Sciatic nerve (tissue), 2 donors: ENCODE measurements around the gene ORC4. TPM values are rescaled to one million over a fixed set of nuclear protein-coding genes. Genes with fewer than 3 reads are reported as not detected.

Experiments
- ATAC-seq: fragments of 200-7000 bp; cut with Tn5 transposase; one replicate; pipeline ENCODE4 v1.9.1; 2020; ENCODE audit warnings: mild to moderate bottlenecking, moderate library complexity
- DNase-seq: peaks from one replicate; pipeline ENCODE4 v3.0.0-alpha.2; 2020; ENCODE audit warnings: low spot score
- intact Hi-C: fragments of 100-400 bp; cut with DNase I; formaldehyde crosslinking; loops from one replicate; pipeline ENCODE4 v1.14.2; 2022
- total RNA-seq: library from RNA; stranded (reverse); fragmentation: NEBNext Ultra II Directional; extraction: Animal tissue kit (Norgen Biotek cat#: 25700); gene quantifications from one replicate; pipeline ENCODE4 v1.2.1, GENCODE V29; 2021
- donor health status: DM: no; HTN: no; CAD: no.
- donor health status: DM: no; HTN: no; CAD: no.

The ORC4 gene
- 57.3 TPM for total RNA-seq

DNA sequence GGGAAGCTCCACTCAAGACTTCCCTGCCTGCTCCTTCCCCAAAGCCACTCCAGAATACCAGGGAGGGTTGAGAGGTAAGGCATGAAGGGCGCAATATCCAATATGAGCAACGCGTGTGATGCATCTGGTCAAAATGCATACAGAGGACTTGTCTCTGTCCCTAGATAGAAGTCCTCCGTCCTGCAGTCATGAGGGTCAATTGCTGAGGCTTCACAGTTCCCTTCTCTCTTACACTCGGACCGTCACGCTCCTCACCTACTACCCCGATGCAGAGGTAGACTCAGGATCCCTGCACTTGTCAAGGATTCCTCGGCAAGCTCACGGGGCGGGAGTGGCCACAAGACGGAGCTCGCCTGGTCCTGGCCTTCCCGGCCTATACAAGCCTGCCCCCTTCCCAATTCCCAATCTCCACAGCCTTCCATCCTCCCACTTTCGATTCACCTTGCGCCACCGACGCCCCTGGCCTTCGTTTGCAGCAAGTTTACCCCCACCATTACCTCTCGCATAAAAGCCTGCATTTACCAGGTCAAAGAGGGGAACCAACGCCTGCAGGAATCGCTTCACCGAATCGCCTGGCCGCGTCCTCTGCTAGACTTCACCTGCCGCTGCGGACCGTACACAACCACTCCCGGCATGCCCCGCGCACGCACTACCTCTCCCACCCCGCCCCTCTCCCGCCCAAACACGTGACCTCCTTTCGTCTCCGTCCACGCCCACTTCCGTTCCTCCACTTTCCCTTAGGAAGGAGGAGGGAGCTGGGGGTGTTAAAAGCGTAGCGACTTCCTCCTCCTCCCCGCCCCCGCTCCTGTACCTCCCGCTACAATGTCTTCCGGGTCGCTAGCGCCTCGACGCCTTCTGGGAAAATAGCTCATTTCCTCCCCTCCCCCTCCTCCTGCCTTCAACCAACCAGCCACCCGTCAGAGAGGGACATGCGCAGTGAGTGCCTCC is at the start of gene ORC4:
TSS of gene ORC4 (minus strand) at position 627 of the 948 bp plus-strand sequence. CDS start 44,779 bp downstream, outside the sequence.
- DNase-seq: peak; percentile 98
- intact Hi-C loops: no loop called here
- ATAC-seq: peak; percentile 99

DNA sequence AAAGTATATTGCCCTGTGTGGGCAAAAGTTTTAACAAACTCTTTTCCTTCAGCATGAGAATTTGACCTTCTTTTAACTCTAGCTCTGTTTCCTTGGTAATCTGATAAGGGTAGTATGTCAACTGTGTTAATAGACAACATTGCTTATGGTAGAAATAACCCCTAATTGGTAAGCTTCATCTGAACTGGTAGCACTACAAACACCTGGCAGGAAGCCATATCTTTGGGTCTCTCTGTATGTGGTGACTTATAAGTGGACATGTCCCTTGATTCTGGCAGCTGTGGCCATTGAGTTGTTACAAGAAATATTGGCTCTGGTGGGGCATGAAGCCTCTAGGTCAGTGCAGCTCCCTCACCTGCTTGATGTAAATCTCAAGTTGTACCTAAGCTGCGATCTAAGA is 47.3 kb upstream of the ORC4 start:
- ATAC-seq: no peak
- intact Hi-C loops: no loop called here
- DNase-seq: no peak

DNA sequence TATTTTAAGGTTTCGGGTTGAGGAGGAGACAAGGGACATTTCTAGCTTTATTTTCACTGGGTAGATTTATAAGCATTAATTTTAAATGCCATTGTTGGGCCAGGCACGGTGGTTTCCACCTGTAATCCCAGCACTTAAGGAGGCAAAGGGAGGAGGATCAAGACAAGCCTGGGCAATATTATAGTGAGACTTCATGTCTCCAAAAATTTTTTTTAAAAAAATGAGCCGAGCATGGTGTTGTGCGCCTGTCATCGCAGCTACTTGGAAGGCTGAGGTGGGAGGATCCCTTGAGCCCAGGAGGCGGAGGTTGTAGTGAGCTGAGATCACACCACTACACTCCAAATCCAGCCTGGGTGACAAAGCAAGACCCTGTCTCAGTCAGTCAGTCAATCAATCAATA is 45.4 kb upstream of the ORC4 start:
- intact Hi-C loops: no loop called here
- DNase-seq: no peak
- no peak for ATAC-seq

DNA sequence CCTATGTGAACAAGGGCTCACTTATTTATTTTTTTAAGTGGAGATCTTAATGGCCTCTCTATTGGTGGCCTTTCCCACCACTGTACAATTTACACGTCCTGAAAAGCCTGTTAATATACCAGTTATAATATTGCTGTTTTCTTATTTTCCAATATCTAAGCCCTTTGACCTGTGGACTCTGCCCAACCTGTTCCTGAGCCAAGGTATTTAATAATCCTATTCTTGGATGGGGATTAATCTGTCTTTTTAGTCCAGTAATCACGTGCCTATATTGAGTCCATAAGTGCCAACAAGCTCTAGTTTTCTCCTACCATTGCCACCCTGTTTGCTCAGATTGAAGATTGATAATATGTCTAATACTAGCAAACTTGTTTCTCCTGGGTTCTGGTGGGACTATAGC is 43.1 kb upstream of the ORC4 start:
- ATAC-seq (no peak), DNase-seq (no peak)
- intact Hi-C loops: no loop called here

DNA sequence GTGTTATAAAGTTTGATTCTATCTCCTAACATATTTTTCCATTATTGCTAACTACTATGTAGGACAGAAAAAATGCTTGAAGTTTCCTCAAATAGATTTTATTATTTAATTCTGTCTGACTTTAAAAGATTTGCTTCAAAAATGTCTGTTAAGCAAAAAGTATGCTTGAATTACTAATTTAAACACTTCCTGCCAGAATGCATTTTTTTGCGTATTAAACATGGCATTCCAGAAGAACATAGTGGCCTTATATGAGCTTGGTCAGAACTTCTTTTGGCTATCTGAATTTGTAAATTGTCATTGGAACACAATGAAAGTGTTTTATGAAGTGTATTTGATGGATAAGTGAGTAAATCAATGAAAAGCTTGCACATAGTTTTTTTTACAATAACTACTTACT is 38.1 kb upstream of the ORC4 start:
- no peak for DNase-seq
- no peak for ATAC-seq
- intact Hi-C loops: no loop called here

DNA sequence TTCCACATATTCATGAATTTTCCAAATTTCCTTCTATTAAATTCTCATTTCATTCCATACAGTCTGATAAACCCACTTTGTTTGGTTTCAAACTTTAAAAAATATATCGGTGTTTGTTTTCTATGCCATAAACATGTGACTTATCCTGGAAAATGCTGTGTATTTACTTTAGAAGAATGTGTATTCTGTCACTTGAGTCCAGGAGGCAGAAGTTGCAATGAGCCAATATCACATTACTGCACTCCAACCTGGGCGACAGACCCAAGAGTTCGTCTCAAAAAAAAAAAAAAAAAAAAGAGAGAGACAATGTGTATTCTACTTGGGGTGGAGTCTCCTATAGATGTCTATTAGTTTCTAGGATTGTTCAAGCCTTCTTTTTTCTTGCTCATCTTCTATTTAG is 32.1 kb upstream of the ORC4 start:
- DNase-seq (no peak), ATAC-seq (no peak)
- intact Hi-C loops: no loop called here

DNA sequence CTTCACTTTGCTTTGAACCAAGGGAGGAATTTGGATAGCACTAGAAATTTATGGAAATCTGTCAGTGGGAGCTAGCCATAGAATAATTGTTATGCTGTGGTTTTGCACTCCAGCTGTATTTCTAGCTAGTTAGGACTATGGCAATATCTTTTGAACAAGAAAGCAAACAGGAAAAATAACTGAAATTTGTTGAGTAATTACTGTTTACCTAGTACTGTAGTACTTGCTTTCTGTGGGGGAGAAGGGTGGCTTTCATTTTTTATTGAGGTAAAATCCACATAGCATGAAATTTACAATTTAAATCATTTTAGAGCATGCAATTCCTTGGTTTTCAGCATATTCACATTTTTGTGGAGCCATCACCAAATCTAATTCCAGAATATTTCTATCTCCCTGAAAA is 28.7 kb upstream of the ORC4 start:
- no peak for DNase-seq
- intact Hi-C loops: no loop called here
- ATAC-seq: no peak

DNA sequence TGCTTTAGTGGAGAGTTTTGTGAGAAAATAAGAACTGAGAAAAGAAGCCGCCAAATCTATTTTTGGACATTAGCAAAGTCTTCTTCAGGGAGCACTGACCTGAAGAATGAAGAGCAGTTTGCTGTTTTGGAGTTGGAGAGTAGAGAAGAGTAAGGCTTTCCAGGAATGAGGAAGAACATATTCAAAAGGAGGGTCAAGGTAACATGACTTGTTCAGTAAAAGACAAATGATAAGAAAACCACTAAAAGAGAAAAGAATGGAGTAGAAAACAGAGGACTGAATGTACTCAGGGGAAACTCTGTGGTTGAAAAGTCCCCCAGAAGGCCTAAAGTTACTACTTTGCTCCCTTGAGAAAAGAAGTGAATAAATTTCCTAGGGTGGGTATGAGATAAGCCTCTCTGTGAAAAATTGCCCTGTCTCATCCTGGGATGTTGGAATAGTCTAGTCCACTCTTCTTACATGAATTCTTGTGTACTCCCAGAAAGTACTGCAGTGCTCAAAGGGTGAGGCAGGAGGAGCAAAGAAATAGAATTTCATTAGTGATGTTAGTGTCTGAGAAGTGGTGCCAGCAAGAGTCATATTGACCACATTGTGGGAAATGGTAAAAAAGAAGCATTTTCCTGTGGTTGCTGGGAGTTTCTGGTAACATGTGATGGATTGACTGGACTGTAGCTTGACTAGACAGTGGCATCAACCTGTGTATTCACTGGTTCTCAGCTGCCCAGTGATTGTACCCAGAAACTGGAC is 28.1 kb upstream of the ORC4 start:
- DNase-seq (no peak), ATAC-seq (no peak)
- intact Hi-C loops: no loop called here

DNA sequence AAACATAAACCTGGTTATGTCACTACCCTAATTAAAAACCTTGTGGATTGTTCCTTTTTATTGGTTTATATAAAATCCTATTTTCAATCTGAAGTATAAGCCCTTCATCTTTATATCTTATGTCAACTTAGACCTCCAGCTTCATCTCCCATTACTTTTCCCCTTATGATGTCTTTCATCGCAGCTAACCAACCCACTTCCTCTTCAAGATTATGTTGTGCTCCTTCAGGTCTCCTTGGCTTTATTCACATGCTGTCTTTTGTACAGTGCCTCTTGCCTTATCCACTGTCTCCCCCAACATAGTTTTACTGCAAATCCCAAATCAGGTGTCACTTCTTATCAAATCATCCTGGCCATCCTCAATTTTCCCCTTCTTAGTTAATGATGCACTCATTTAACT is 26.3 kb upstream of the ORC4 start:
- intact Hi-C loops: no loop called here
- DNase-seq (no peak), ATAC-seq (no peak)

DNA sequence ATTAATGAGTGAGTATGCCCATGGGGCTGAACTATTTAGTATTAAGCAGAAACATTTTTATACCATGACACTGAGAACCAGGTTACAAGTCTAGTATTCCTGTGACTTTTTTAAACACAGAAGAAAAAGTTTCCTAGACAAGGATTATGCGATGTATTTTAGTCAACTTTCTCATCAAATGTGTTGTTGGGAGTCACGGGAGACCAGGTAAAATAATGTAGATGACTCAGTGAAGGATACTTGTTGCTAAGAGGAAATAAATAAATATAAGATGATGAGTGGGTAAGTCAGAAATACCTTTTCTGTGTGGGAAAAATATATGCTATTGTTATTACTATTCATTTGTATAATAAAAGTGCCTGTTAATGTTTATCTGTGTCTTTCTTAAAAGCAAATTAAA is 23.8 kb upstream of the ORC4 start:
- ATAC-seq: no peak
- intact Hi-C loops: no loop called here

DNA sequence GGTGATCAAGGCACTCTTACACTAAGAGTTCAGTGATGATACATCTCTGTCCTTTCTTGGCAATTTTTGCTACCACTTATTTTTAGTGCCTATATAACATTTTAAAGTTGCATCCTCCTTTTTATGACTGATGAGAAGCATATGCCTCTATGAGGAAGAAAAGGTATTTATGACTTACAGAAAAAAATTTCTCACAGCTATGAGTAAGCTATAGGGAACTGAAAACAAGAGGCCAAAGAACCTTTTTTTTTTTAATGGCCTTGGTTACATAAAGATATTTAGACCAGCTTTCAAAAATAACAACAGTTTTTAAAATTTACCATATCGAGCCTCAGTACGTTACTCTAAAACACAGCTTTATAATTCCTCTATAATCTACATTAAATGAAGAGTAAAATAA is 21.7 kb upstream of the ORC4 start:
- intact Hi-C loops: no loop called here
- no peak for ATAC-seq
- no peak for DNase-seq

More for the DNA sequence above, 23.8 kb upstream of the ORC4 start:
- DNase-seq: no peak

DNA sequence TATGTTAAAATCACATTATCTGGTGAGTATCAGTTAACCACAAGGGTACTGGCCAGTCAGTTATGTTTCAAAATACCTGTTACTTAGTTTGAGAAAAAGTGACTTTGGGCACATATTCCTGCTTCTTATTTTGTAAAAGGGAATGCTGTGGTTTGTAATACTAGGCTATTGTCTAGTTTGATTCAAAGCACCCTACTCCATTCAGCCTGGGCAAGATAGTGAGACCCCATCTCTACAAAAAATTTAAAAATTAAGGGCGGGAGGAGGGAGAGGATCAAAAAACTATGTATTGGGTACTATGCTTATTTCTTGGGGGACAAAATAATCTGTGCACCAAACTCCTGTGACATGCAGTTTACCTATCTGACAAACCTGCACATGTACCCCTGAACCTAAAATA is 19.2 kb upstream of the ORC4 start:
- DNase-seq: no peak
- intact Hi-C loops: no loop called here
- no peak for ATAC-seq

DNA sequence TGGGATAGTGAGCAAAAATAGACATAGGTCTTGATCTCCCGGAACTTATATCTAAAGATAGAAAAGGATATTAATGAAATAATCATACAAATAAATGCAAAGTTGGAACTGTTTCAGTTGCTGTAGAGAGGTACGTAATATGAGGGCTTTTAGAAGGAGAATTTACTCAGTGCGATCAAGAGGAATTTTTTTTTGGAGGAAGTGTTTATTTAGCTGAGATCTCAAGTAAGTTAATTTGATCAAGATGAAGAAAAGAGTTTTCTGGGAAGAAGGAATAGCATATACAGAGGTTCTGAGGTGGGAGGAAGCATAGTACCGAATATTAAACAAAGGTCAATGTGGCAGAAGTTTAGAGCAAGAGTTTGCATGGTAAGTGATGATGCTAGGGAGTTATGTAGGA is 11.7 kb upstream of the ORC4 start:
- intact Hi-C loops: no loop called here
- DNase-seq (no peak), ATAC-seq (no peak)

DNA sequence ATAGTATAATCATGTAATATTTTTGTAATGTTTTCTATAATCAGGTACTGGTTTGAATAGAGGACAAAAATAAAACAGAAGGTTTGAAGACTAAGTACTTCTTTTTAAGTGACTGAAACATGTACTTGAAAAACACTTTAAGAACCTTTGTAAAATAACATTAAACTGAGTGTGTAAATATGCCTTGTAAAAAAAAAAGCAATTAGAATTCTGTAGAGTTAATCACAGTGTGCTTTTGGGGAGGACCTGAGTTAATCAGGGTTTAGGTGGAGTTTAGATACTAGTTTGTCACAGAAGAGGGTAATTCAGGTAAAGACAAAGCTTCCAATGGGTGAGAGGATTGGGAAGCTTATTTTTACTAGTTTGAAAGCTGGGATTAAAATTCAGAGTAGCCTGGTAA is 10.6 kb upstream of the ORC4 start:
- intact Hi-C loops: no loop called here
- no peak for DNase-seq
- no peak for ATAC-seq

DNA sequence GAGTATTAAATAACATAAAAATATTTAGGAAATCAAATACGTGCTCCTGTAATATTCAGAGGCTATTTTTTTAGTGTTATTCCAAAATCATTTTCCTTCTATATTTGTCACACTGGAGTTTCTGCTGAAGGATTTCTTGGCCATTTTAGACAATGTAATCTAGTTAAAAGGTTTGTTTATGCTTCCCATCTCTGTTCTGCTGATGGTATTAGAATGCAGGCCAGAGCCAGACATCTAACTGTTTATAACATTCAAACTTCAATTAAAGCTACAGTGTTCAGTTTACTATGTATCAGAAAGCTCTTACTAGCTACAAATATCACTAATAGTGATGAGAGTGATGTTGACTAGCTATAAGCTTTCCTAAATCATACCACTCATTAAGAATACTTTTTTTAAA is 8.2 kb upstream of the ORC4 start:
- no peak for ATAC-seq
- intact Hi-C loops: no loop called here
- no peak for DNase-seq

DNA sequence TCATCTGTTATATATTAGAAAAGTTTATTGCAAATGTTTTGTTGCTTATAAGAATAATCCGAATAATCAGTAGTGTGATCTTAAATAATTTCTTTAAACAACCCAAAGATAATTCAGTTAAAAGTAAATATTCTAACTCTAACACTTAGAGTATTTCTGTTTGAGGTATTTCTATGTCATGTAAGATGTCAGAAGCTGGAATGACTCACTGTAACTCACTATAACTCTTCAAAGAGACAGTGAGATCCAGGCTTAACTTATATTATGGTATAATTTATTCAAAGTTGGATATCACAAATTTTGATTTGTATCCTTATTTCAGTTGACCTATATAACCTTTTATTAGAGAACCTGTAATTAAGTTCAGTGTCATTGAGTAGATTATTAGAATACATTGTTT is 7.3 kb upstream of the ORC4 start:
- intact Hi-C loops: no loop called here
- DNase-seq: no peak

DNA sequence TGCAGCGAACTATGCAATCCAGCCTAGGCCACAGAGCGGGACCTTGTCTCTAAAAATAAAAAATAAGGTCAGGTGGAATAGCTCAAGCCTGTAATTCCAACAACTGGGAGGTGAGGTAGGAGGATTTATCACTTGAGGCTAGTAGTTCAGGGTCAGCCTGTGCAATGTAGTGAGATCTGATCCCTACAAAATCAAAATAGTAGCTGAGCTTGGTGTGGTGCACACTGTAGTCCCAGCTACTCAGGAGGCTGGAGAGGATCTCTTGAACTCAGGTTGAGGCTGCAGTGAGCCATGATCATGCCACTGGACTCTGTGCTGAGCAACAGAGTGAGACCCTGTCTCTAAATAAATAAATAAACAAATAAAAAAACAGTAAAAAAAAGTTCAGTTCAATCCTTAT is 6.0 kb upstream of the ORC4 start:
- DNase-seq (no peak), ATAC-seq (no peak)
- intact Hi-C loops: no loop called here

More for the DNA sequence above, 7.3 kb upstream of the ORC4 start:
- no peak for ATAC-seq

DNA sequence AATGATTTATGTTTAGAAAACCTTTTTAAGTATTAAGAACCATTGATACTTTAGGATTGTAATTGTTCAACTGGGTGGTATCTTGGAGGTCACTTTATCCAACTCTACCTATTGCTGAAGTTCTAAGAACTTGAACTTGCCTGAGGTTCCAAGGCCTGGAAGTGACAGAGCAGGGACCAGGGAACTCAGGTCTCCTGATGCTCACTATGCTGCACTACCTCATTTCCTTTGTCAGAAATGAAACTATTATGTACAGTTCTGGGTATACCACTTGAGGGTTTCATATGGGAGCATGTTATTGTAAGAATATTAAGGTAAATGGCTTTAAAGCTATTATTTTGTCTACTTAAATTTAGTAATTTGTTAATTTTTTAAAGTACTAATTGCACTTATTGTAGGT is 3.3 kb upstream of the ORC4 start:
- intact Hi-C loops: no loop called here
- DNase-seq (no peak), ATAC-seq (no peak)

DNA sequence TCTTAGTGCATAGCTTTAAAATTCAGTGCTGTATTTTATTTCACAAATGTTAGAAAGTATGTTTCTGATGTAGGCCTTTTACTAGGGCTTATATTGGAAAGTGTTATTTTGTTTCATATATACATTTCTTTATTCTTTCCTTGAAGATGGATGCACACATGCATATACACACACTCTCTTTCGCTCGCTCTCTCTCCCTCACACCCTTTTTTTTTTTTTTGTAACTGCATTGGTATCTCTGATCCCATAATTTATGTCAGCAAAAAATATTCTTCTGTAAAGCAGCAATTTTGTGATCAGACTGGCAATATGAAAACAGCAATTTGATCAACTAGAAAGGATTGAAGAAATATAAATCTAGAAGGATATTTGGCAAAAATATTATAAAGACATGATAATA is 2.3 kb upstream of the ORC4 start:
- DNase-seq: no peak
- intact Hi-C loops: no loop called here
- no peak for ATAC-seq

DNA sequence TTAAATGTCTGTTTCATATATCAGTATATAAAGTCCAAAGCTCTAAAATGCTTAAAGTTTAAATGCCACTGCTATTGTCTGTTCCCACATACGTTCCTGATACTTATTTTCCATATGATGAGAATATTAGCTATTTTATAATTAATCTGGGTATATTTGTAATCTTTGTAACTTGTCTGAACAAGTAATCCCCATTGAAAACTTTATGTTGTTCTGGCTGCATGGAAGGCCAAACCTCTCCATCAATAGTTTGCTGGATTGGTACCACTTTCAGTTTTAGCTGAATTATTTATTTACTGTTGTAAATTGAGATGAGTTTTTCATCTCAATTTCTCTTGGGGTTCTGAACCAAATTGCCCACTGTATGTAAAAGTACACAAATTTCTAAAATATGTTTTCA is 1.8 kb upstream of the ORC4 start:
- intact Hi-C loops: no loop called here
- ATAC-seq (no peak), DNase-seq (no peak)
